Thoracic aorta (tissue), 2 donors: ENCODE results near the gene FEM1A. TPM values are rescaled to one million over a fixed set of nuclear protein-coding genes. Genes with fewer than 3 reads are reported as not detected.

ENCODE experiments used
- ATAC-seq: fragments of 150-250 bp; one replicate; pipeline ENCODE4 v1.8.0; 2017; ENCODE audit warnings: low read depth; ENCODE audit not compliant: insufficient number of reproducible peaks, low FRiP score
- DNase-seq: peaks from one replicate; pipeline ENCODE4 v3.0.0-alpha.2; 2020; ENCODE audit warnings: low spot score
- H3K27ac ChIP-seq, 2 donors: fragments of 200-600 bp; sonication (generic); 1 replicate in 1 of 2; 2 replicates in 1 of 2; pipeline ENCODE4 v1.5.1; 2016; ENCODE audit warnings: mild to moderate bottlenecking in 2 of 2, moderate library complexity in 2 of 2
- H3K27me3 ChIP-seq: fragments of 200-600 bp; sonication (generic); replicated peaks from 2 replicates; pipeline ENCODE4 v1.6.0; 2016; ENCODE audit warnings: mild to moderate bottlenecking; ENCODE audit not compliant: insufficient read depth
- H3K36me3 ChIP-seq: fragments of 200-600 bp; sonication (generic); one replicate; pipeline ENCODE4 v1.5.1; 2016
- H3K4me1 ChIP-seq, 2 donors: fragments of 200-600 bp; sonication (generic); 1 replicate in 1 of 2; 2 replicates in 1 of 2; pipeline versions ENCODE4 v1.5.1 to v1.6.0; 2016; ENCODE audit warnings: low read depth in 2 of 2, mild to moderate bottlenecking in 1 of 2; ENCODE audit not compliant: control insufficient read depth in 1 of 2
- H3K4me3 ChIP-seq: fragments of 200-600 bp; sonication (generic); 2 replicates; pipeline ENCODE4 v1.5.1; 2016; ENCODE audit warnings: mild to moderate bottlenecking
- H3K9me3 ChIP-seq: fragments of 200-600 bp; sonication (generic); 2 replicates; pipeline ENCODE4 v1.5.1; 2016
- CTCF ChIP-seq: fragments of 200-600 bp; sonication (generic); IDR thresholded peaks from one replicate; pipeline ENCODE4 v1.5.1; 2019; ENCODE audit warnings: antibody characterized with exemption
- total RNA-seq, 2 donors: library from RNA; depleted of rRNA; stranded (reverse); fragments of >200 nt; gene quantifications; one replicate each; pipeline versions ENCODE4 v1.1.0 to v1.2.3, GENCODE V29; 2016

The FEM1A gene
- total RNA-seq, 2 donors from 2014 or later, result 15.7 to 17.1 TPM

- no peak overlapping the region for H3K4me3 ChIP-seq
- DNase-seq, result no peak
These were observed 27.2 kb upstream of the FEM1A start for GRCh38 chr19:4764393-4764660.

GRCh38 chr19:4768934-4769777, 22.4 kb upstream of the FEM1A start:
- DNase-seq, result peak; percentile 45

More at GRCh38 chr19:4764393-4764660, 27.2 kb upstream of the FEM1A start:
- Histone ChIP-seq H3K9me3 (no peaks in the 10 kb centered on the region), H3K4me1 (peaks cover 0 to 10% of the 10 kb centered on the region in 2 donors), H3K27me3 (no peaks in the 10 kb centered on the region), H3K36me3 (no peaks in the 10 kb centered on the region), H3K27ac (no peak overlapping the region)
- TF ChIP-seq CTCF, result no peak
- ATAC-seq, result no peak

GRCh38 chr19:4772566-4772965, 19.0 kb upstream of the FEM1A start:
- Histone ChIP-seq H3K4me3 (no peak overlapping the region), H3K4me1 (no peaks in the 10 kb centered on the region), H3K9me3 (no peaks in the 10 kb centered on the region), H3K36me3 (no peaks in the 10 kb centered on the region), H3K27me3 (no peaks in the 10 kb centered on the region), H3K27ac (no peak overlapping the region)
- DNase-seq (no peak), ATAC-seq (no peak)
- no peak for TF ChIP-seq CTCF

More at GRCh38 chr19:4768934-4769777, 22.4 kb upstream of the FEM1A start:
- Histone ChIP-seq H3K9me3 (no peaks in the 10 kb centered on the region), H3K4me3 (no peak overlapping the region), H3K4me1 (no peaks in the 10 kb centered on the region), H3K36me3 (no peaks in the 10 kb centered on the region), H3K27ac (no peak overlapping the region), H3K27me3 (no peaks in the 10 kb centered on the region)
- no peak for TF ChIP-seq CTCF
- peak; percentile 62 for ATAC-seq

GRCh38 chr19:4773047-4773640, 18.4 kb upstream of the FEM1A start:
- TF ChIP-seq CTCF, result no peak
- H3K36me3 ChIP-seq, result no peaks in the 10 kb centered on the region
- H3K9me3 ChIP-seq, result no peaks in the 10 kb centered on the region
- no peaks in the 10 kb centered on the region for H3K4me1 ChIP-seq
- H3K27me3 ChIP-seq, result no peaks in the 10 kb centered on the region
- no peak for DNase-seq
- H3K27ac ChIP-seq, result no peak overlapping the region
- H3K4me3 ChIP-seq, result no peak overlapping the region
- no peak for ATAC-seq

GRCh38 chr19:4774136-4774535, 17.4 kb upstream of the FEM1A start:
- no peaks in the 10 kb centered on the region for H3K4me1 ChIP-seq
- no peaks in the 10 kb centered on the region for H3K36me3 ChIP-seq
- ATAC-seq (no peak), DNase-seq (no peak)
- H3K27ac ChIP-seq, result no peak overlapping the region
- H3K9me3 ChIP-seq, result no peaks in the 10 kb centered on the region
- no peak for TF ChIP-seq CTCF
- no peaks in the 10 kb centered on the region for H3K27me3 ChIP-seq
- no peak overlapping the region for H3K4me3 ChIP-seq
